HG02623 (cell line): ENCODE measurements around the gene ARHGEF16.

ENCODE experiments used
- ATAC-seq: cut with Tn5 transposase; IDR thresholded peaks from one replicate; pipeline ENCODE4 v1.9.1; 2021; ENCODE audit warnings: moderate library complexity; ENCODE audit not compliant: unreplicated experiment

The ARHGEF16 gene

DNA sequence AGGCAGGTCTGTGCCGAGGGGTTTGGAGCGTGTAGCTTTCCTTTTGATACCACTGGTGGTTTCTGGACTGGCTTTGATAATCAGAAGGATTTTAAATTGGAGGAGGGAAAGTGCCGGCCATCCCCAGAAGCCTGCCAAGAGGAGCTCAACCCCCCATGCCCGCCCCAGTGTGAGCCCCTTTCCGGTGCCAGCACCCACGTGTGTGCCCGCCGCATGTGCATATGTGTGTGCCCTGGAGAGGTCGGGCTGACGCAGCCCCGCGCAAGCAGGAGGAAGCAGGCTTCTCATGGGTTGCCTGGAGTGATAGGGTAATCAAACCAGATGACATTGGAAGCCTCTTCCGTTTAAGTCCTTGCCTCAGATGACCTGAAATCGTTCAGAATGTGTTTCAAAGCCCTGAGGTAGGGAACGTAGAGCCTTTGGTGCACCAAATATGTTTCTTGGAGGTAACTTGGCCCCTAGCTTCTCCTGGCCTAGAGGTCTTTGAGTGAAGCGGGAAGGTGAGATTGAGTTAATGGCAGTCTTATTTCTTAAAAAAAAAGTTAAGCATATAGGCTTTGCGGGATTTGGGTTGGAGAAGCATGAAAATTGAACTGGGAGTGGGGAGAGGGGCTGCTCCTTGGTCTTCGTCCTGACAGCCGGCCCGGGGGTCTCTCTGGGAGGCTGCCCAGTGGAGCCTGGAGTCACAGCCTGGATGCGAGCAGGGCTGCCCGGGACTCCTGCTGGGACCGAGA lies 34.1 kb upstream of the ARHGEF16 start:
- ATAC-seq, result no peak

- no peak for ATAC-seq
Observed at GRCh38 chr1:3422638-3423037, 31.8 kb upstream of the ARHGEF16 start.

DNA sequence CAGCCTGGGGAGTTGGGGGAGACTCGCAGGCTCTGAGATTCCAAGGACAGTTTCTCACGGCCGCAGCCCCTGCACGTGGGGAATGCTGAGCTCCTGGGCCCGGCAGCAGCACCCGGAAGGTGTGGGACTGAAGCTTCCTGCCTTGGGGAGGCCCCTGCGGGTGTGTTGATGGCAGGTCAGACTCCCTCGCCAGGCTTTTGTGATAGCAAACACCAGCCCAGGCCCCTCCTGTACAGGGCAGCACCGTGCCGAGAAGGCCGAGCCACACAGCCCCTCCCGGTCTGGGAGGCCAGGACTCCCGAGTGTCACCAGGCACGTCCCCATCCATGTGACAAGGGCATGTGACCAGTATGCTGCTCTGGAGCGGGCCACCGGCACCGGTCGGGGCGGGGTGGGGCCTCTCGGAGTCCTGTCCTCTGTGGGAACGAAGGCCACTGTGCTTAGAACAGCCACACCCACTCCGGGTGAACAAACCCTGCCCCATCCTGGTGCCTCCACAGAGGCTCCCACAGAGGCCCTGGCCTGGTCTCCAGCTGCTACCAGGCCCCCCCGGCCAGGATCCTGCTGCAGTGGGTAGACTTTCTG lies 31.1 kb upstream of the ARHGEF16 start:
- ATAC-seq, result no peak

- ATAC-seq, result no peak
Observed at GRCh38 chr1:3423896-3424611, 30.4 kb upstream of the ARHGEF16 start.

DNA sequence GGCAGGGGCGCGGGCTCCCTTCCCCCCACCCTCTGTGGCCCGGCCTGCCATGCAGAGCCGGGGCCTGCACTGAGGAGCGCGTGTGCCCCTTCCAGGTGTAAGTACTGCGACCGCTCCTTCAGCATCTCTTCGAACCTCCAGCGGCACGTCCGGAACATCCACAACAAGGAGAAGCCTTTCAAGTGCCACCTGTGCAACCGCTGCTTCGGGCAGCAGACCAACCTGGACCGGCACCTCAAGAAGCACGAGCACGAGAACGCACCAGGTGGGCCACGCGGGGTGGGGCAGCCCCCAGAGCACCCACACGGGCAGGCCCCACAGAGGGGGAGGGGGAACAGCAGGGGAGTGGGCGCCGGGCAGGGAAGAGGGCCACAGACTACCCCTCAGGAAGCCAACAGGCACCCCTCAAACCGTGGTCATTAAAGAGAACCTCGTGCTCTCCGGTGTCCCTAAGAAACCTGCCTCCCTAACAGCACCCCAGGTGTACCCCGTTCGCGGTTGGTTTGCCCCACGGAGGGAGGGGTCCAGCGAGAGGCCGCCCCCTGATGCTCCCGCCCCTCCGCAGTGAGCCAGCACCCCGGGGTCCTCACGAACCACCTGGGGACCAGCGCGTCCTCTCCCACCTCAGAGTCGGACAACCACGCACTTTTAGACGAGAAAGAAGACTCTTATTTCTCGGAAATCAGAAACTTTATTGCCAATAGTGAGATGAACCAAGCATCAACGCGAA lies 28.8 kb upstream of the ARHGEF16 start:
- no peak for ATAC-seq

DNA sequence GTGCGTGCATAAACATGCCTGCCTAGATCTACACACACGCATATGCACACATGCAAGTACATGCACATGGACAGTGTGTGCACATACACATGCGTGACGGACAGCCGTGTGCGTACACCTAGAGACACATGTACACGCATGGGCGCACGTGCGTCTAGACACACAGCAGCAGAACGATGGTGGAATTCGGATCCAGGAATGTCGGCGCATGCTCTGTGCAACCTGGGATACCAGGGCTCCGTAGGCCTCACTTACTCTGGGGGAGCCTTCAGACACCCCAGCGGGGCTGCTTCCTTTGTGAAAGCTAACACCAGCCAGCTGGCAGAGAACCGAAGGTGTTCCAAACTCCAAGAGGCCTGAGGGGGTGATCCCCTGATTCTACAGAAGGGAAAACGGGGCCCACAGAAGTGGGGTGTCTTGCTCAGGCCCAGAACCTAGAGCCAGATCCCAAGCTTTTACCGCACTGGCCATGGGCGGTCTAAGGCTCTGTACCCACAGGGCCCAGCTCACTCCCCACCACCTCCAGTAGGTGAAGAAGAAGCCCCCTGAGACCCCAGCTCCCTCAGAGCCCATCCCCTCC lies 27.4 kb upstream of the ARHGEF16 start:
- ATAC-seq, result no peak

DNA sequence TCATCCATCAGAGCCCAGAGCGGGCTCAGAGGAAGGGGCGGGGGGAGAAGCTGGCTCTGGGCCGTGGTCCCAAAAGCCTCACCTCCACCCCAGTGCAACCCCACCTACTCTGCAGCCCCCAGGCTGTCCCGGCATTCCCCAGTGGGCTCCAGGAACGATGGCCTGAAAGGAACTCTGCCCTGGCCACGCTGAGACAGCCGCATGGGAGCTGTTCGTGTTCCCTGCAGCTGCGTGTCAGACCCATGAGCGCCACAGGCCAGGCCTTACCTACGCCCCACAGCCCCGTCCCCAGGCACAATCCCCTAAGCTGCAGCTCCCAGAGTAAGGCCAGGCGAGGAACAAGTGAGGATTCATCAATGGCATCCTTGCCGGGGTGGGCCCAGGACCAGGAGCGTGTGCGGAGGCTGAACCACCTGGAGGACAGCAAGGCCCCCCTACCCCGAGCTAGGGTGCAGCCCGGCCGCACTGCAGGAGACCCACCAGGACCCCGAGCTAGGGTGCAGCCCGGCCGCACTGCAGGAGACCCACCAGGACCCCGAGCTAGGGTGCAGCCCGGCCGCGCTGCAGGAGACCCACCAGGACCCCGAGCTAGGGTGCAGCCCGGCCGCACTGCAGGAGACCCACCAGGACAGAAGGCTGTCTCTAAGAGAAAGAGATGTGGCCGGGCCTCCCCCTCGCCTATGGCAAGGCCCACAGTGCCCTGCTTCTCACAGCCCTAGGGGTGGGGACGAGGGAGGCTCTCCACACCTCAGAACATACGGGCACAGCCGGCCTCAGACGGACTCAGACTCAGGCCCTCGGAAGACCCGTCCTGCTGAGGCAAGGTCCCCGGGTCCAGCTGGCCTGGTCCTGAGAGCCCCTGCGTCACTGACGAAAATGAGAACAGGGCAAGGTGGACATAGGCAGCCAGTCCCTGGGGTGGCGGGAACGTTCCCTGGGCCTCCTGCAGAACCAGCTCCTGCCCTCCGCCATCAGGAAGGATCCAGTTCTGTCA lies 26.5 kb upstream of the ARHGEF16 start:
- ATAC-seq, result no peak

DNA sequence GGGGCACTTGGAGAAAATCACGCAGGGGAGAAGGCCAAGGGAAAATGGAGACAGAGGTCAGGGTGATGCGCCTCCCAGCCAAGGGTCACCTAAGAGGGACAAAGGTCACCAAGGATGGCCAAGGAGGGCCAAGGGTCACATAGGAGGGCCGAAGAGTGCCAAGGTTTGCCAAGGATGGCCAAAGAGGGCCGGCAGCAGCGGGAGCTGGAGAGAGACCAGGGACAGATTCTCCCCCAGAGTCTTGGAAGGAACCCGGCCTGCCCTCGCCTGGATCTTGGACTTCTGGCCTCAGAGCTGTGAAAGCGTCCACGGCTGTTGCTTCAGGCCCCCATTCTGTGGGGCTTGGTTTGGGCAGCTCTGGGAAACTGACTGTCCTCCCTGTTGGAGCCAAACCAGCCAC lies 25.6 kb upstream of the ARHGEF16 start:
- no peak for ATAC-seq

DNA sequence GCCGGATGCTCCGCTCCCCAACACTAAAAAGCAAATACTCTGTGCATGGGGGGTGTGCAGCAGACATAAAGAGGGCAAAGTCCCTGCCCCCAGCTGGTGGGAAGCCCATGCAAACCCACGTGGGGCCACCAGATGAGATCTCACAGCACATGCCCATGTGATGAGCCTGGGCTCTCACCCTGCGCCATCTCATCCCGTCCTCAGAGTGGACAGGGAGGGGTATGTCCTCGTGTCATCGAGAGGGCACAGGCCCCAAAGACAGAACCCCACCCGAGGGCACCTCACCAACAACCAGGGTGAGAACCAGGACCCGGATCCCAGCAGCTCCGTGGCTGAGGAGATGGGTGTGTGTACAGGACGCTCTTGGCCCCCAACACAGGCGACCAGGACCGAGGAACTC lies 25.1 kb upstream of the ARHGEF16 start:
- no peak for ATAC-seq

- no peak for ATAC-seq
Observed at GRCh38 chr1:3429766-3430165, 24.7 kb upstream of the ARHGEF16 start.

DNA sequence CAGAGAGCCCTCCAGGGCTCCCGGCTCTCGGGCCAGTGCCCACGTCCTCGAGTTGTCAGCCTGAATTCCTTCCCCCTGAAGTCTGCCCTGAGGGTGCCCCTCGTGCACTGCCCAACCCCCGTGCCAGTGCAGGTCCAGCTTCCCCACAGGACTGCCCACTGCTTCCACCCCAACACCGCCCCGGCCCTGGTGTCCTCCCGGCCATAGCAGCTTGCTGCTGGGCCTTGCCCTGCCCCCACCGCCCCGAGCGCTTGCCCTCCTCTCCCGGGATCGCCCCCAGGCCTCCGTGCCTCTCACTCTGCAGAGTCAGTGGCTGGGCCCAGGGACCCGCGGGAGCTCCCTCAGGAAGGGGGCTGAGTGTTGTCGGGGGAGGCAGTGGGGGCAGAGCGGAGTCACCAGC lies 24.1 kb upstream of the ARHGEF16 start:
- ATAC-seq, result no peak

- ATAC-seq, result no peak
Observed at GRCh38 chr1:3430820-3431219, 23.6 kb upstream of the ARHGEF16 start.

- no peak for ATAC-seq
Observed at GRCh38 chr1:3431266-3431665, 23.2 kb upstream of the ARHGEF16 start.

- no peak for ATAC-seq
Observed at GRCh38 chr1:3431686-3432085, 22.8 kb upstream of the ARHGEF16 start.

DNA sequence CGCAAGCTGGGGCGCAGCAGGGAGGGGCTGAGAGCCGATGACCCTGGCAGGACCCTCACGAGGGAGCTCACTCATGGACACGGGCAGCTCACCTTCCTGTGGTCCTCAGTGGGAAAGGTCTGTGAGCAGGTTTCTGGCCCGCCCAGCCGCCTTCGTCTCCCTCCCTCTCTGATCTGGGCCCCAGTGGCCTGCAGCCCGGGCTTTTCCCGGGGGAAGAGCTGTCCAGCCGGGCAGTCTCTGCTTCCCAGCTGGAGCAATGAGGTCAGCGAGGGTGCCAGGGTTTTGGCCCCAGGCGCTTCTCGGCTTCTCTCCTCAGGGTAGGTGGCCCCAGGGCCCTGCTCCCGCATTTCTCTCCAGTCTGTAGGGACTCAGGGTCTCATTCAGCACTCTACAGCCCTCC lies 22.2 kb upstream of the ARHGEF16 start:
- no peak for ATAC-seq

DNA sequence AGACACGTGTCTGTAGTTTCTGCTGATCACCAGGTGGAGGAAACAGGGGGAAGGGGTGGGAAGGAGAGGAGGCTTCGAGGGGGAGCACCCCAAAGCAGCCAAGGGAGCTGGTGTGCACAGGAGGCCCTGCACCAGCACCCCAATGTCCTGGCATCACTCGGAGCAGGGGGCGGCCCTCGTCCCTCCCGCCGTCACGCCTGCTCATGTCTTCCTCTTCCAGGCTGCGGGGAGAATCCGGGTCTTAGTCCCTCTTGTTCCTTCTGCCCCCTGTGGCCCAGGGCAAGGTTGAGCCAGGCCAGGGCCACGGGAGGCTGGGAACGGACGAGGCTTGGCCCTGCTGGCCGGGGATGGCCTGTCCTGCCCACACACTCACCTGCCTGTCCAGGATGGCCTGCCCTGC lies 21.4 kb upstream of the ARHGEF16 start:
- no peak for ATAC-seq

- ATAC-seq, result no peak
Observed at GRCh38 chr1:3433596-3434320, 20.7 kb upstream of the ARHGEF16 start.

DNA sequence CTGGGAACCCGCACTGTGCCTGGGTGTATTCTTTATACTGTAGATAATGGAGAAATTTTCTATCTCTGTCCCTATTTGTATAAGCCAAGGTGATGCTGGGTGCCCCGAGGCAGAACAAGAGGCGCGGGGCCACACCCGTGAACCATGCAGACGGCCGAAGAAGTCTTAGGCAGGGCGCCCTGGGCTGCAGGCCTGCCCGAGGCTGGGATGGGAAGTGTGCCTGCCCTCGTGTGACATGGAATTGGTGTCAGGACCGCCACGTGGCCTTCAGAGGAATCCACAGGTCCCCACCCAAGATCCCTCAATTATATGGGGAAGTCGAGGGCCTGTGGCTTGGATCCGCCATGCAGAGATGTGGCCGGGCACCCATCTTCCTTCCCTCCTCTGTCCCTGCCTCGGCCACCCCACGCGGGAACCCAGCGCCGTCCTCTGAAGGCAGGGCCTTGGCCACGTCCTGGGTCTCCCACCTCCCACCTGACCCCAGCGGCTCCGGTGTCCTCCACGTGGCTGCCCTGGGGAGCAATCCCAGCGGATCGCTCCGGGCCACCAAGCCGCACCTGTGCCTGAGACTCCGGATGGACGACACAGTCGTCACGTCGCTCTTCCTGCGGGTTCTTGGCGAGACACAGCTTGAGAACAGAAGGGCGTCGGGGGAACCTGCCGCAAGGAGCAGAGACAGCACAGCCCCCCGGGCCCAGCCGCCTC lies 19.9 kb upstream of the ARHGEF16 start:
- ATAC-seq, result no peak

DNA sequence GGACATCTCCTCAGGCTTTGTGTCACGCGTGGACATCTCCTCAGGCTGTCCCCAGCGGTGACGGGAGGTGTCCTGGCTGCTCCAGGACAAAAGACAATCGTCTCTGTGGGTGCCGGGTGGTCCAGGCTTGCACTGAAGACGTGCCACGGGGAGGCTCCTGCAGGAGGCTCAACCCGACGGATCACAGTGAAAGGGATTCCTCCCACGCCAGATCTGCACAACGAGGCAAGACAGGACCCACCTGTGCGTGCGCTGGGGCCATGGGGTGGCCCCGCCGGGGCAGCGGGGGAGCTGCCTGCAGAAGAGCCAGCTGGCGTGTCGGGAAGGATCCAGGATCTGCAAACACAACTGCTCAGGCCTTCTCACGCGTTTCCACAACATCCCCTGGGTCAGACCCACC lies 18.8 kb upstream of the ARHGEF16 start:
- no peak for ATAC-seq
